ENCODE results near the gene ST6GALNAC3.

GRCh38 chr1:76136894-76137293 lies 62.3 kb downstream of the ST6GALNAC3 start:
- TF ChIP-seq EZH2 (optimal IDR thresholded peaks at IDR 0.05; ENCODE audit: low read depth, low read length) (no peak), CTCF (IDR thresholded peaks at IDR 0.05; ENCODE audit: low read length) (no peak), EZH2phosphoT487 (IDR thresholded peaks at IDR 0.05; ENCODE audit: low read length) (no peak)

Data from MM.1S (cell line).